Measurements from ENCODE around the gene CD3E. TPM values are rescaled to one million over a fixed set of nuclear protein-coding genes. Genes with fewer than 3 reads are reported as not detected.
A peak's percentile ranks its signal among the peaks of the same experiment; 100 is the strongest.

CD3E gene
- total and polyA plus RNA-seq, 2 of the 13 experiments (the other 11 are each of a cell fraction or from before 2014, with no cell fraction given): not detected

DNA sequence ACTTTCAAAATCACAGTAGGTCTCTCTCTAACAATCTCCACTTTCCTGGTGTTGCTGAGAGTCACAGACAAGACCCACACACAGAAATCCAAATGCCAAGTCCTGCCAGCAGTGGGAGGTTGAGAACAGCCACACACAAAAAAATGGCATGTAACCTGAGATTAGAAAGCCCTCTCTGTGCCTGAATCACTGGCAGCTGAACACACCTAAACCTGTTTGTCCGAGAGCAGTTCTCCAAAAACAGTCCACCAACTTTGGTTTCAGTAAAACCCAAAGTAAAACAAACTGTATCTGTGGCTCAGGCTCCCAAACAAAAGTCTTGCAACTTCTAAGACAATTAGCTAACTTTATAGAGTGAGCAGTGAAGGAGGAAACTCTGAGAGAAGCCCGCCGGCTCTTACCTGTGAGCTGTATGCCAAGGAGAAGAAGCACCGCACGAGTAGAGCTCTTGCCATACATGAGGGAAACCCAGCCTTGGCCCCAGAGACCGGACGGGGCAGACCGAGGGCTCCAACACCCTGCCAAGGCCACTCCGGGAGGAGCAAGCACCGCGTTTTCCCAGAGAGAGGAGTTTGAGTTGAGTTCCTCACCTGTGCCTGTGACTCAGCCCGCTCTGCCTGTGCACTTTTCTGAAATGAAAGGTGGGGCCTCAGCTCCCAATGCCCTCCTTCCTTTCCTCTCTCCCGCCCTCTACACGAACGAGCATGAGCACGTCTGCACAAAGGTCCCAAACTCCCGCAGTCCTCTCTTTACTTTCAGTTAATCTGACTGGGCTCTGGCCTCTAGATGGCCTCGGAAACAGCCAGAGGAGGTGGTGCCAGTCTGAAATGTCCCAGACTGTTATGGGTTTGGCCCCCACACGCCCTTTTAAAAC is 40.6 kb upstream of the CD3E start, which contains the start of gene MPZL2 (continued):
- TF ChIP-seq HNF4G (IDR thresholded peaks at IDR 0.05; ENCODE audit: borderline replicate concordance, low read depth, low read length) (0 out of 2 replicates have a peak, but pooled peaks have one; percentile 14), HNF4G (CRISPR knock-in tag; IDR thresholded peaks at IDR 0.05; ENCODE audit: borderline replicate concordance, low read depth) (no peak; the same call in 1 of the 2 replicates), ZNF839 (CRISPR knock-in tag; IDR thresholded peaks at IDR 0.05; ENCODE audit: borderline replicate concordance) (no peak), ZBTB21 (CRISPR knock-in tag; IDR thresholded peaks at IDR 0.05) (no peak), CHD2 (IDR thresholded peaks at IDR 0.05; ENCODE audit: low read depth, low read length) (no peak), NAIF1 (CRISPR knock-in tag; IDR thresholded peaks at IDR 0.05; ENCODE audit: borderline replicate concordance) (0 out of 2 replicates have a peak, but pooled peaks have one; percentile 64), ZNF644 (CRISPR knock-in tag; IDR thresholded peaks at IDR 0.05; ENCODE audit: low read depth) (no peak), ZNF614 (CRISPR knock-in tag; IDR thresholded peaks at IDR 0.05; ENCODE audit: borderline replicate concordance) (no peak; the same call in 1 of the 2 replicates), XBP1 (CRISPR knock-in tag; IDR thresholded peaks at IDR 0.05) (no peak), SMAD9 (CRISPR knock-in tag; IDR thresholded peaks at IDR 0.05) (no peak), DR1 (CRISPR knock-in tag; IDR thresholded peaks at IDR 0.05) (0 out of 2 replicates have a peak, but pooled peaks have one; percentile 14), MIXL1 (CRISPR knock-in tag; IDR thresholded peaks at IDR 0.05) (0 out of 2 replicates have a peak, but pooled peaks have one; percentile 38), ZNF816 (CRISPR knock-in tag; IDR thresholded peaks at IDR 0.05; ENCODE audit: borderline replicate concordance) (no peak), YY1 (IDR thresholded peaks at IDR 0.05; ENCODE audit: insufficient read depth, insufficient replicate concordance, low read depth, low read length) (peak; percentile 31), TRIM24 (CRISPR knock-in tag; IDR thresholded peaks at IDR 0.05) (no peak), RARA (CRISPR knock-in tag; IDR thresholded peaks at IDR 0.05) (peak; percentile 26; the same call in 1 of the 2 replicates)
- TF ChIP-seq, protein P1, sequence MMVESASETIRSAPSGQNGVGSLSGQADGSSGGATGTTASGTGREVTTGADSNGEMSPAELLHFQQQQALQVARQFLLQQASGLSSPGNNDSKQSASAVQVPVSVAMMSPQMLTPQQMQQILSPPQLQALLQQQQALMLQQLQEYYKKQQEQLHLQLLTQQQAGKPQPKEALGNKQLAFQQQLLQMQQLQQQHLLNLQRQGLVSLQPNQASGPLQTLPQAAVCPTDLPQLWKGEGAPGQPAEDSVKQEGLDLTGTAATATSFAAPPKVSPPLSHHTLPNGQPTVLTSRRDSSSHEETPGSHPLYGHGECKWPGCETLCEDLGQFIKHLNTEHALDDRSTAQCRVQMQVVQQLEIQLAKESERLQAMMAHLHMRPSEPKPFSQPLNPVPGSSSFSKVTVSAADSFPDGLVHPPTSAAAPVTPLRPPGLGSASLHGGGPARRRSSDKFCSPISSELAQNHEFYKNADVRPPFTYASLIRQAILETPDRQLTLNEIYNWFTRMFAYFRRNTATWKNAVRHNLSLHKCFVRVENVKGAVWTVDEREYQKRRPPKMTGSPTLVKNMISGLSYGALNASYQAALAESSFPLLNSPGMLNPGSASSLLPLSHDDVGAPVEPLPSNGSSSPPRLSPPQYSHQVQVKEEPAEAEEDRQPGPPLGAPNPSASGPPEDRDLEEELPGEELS (CRISPR knock-in tag; IDR thresholded peaks at IDR 0.05): peak; percentile 48; the same call in 1 of the 2 replicates
- TF ChIP-seq, protein P2, sequence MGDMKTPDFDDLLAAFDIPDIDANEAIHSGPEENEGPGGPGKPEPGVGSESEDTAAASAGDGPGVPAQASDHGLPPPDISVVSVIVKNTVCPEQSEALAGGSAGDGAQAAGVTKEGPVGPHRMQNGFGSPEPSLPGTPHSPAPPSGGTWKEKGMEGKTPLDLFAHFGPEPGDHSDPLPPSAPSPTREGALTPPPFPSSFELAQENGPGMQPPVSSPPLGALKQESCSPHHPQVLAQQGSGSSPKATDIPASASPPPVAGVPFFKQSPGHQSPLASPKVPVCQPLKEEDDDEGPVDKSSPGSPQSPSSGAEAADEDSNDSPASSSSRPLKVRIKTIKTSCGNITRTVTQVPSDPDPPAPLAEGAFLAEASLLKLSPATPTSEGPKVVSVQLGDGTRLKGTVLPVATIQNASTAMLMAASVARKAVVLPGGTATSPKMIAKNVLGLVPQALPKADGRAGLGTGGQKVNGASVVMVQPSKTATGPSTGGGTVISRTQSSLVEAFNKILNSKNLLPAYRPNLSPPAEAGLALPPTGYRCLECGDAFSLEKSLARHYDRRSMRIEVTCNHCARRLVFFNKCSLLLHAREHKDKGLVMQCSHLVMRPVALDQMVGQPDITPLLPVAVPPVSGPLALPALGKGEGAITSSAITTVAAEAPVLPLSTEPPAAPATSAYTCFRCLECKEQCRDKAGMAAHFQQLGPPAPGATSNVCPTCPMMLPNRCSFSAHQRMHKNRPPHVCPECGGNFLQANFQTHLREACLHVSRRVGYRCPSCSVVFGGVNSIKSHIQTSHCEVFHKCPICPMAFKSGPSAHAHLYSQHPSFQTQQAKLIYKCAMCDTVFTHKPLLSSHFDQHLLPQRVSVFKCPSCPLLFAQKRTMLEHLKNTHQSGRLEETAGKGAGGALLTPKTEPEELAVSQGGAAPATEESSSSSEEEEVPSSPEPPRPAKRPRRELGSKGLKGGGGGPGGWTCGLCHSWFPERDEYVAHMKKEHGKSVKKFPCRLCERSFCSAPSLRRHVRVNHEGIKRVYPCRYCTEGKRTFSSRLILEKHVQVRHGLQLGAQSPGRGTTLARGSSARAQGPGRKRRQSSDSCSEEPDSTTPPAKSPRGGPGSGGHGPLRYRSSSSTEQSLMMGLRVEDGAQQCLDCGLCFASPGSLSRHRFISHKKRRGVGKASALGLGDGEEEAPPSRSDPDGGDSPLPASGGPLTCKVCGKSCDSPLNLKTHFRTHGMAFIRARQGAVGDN (CRISPR knock-in tag; IDR thresholded peaks at IDR 0.05): peak; percentile 86
- TF ChIP-seq, protein P3, sequence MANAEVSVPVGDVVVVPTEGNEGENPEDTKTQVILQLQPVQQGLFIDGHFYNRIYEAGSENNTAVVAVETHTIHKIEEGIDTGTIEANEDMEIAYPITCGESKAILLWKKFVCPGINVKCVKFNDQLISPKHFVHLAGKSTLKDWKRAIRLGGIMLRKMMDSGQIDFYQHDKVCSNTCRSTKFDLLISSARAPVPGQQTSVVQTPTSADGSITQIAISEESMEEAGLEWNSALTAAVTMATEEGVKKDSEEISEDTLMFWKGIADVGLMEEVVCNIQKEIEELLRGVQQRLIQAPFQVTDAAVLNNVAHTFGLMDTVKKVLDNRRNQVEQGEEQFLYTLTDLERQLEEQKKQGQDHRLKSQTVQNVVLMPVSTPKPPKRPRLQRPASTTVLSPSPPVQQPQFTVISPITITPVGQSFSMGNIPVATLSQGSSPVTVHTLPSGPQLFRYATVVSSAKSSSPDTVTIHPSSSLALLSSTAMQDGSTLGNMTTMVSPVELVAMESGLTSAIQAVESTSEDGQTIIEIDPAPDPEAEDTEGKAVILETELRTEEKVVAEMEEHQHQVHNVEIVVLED (CRISPR knock-in tag; IDR thresholded peaks at IDR 0.05; ENCODE audit: borderline replicate concordance): no peak
